ACC112 (cell line): ENCODE data around the gene LRIG2.

Experiments used
- H2AFZ ChIP-seq: fragments of 200-600 bp; sonication (generic); one replicate; pipeline ENCODE4 v1.6.0; 2017; ENCODE audit warnings: antibody characterized with exemption, low read length; ENCODE audit not compliant: unreplicated experiment
- H3K27ac ChIP-seq: fragments of 200-600 bp; sonication (generic); 2 replicates; pipeline ENCODE4 v1.5.1; 2014; ENCODE audit warnings: low read depth, mild to moderate bottlenecking, antibody characterized with exemption, low read length, moderate library complexity
- H3K27me3 ChIP-seq: fragments of 200-600 bp; sonication (generic); 2 replicates; pipeline ENCODE4 v1.6.1; 2014; ENCODE audit warnings: mild to moderate bottlenecking, antibody characterized with exemption, low read length, moderate library complexity, mixed read lengths; ENCODE audit not compliant: insufficient read depth
- H3K36me3 ChIP-seq: fragments of 200-600 bp; sonication (generic); 2 replicates; pipeline ENCODE4 v1.6.1; 2016; ENCODE audit warnings: mild to moderate bottlenecking, antibody characterized with exemption, low read length, moderate library complexity, mixed read lengths; ENCODE audit not compliant: insufficient read depth
- H3K4me1 ChIP-seq: fragments of 200-600 bp; sonication (generic); one replicate; pipeline ENCODE4 v1.6.1; 2016; ENCODE audit warnings: low read length, mixed read lengths; ENCODE audit not compliant: insufficient read depth, unreplicated experiment, control insufficient read depth
- H3K4me3 ChIP-seq: fragments of 200-600 bp; sonication (generic); 2 replicates; pipeline ENCODE4 v1.5.1; 2014; ENCODE audit warnings: mild to moderate bottlenecking, low read depth, low read length
- H3K79me2 ChIP-seq: fragments of 200-600 bp; sonication (generic); one replicate; pipeline ENCODE4 v1.6.0; 2016; ENCODE audit warnings: low read length; ENCODE audit not compliant: control insufficient read depth, unreplicated experiment, insufficient read depth

The LRIG2 gene

GRCh38 chr1:113126207-113126606 lies 53.2 kb downstream of the LRIG2 start:
- Histone ChIP-seq H3K79me2 (no peaks in the 10 kb centered on the region), H3K27ac (no peak overlapping the region), H3K27me3 (no peaks in the 10 kb centered on the region), H2AFZ (no peak overlapping the region), H3K4me3 (no peak overlapping the region), H3K4me1 (no peaks in the 10 kb centered on the region), H3K36me3 (peaks cover 23% of the 10 kb centered on the region)

DNA sequence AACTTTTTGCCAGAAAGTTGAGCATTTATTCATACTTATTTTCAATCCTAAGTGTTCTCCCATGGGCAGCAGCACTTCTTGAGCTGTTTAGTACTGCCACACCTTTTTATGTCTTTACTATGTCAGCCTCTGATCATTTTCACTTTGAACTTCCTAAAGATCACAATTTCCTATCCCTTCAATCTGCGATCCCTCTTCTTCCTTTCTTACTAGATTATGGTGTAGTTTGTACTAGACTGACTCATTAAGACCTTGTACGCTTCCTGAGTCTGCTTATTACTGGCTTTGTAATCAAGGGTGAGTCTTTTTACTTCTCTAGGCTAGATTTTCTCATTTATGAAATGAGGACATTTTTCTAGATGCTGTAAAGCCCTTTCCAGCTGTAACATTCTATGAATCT lies 55.1 kb downstream of the LRIG2 start:
- peaks cover 19% of the 10 kb centered on the region for H3K36me3 ChIP-seq
- no peak overlapping the region for H3K27ac ChIP-seq
- no peak overlapping the region for H3K4me3 ChIP-seq
- no peaks in the 10 kb centered on the region for H3K4me1 ChIP-seq
- no peaks in the 10 kb centered on the region for H3K27me3 ChIP-seq
- no peak overlapping the region for H2AFZ ChIP-seq
- H3K79me2 ChIP-seq, result no peaks in the 10 kb centered on the region

DNA sequence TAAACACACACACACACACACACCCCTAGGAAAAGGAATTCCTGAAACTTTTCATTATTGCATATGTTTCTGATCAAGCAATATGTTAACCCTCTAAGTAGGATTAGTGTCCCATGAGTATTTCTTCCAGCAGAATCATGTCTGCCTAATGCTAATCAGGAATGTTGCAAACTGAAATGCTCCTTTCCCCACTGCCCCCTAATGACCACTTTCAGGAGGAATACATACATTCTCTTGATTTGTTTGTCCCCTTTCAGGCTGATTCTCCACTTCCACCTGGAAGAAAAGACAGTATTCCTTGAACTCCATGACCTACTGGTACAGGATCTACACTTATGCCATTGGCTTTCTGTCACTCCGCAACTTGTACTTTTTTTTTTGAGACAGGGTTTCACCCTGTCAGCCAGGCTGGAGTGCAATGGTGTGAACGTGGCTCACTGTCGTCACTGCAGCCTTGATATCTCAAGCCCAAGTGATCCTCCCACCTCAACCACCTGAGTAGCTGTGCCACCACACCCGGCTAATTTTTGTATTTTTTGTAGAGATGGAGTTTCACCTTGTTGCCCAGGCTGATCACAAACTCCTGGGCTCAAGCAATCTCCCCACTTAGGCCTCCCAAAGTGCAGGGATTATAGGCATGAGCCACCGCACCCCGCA lies 56.7 kb downstream of the LRIG2 start:
- Histone ChIP-seq H2AFZ (no peak overlapping the region), H3K4me1 (no peaks in the 10 kb centered on the region), H3K27ac (no peak overlapping the region), H3K4me3 (no peak overlapping the region), H3K27me3 (no peaks in the 10 kb centered on the region), H3K36me3 (peaks cover 10% of the 10 kb centered on the region), H3K79me2 (no peaks in the 10 kb centered on the region)

- no peaks in the 10 kb centered on the region for H3K27me3 ChIP-seq
- no peaks in the 10 kb centered on the region for H3K4me1 ChIP-seq
- H2AFZ ChIP-seq, result no peak overlapping the region
- 0 out of 2 replicates have a peak, but pooled peaks cover 5% of the 10 kb centered on the region for H3K36me3 ChIP-seq
- no peaks in the 10 kb centered on the region for H3K79me2 ChIP-seq
- no peak overlapping the region for H3K27ac ChIP-seq
- no peak overlapping the region for H3K4me3 ChIP-seq
These were observed 60.0 kb downstream of the LRIG2 start for GRCh38 chr1:113133038-113133437.

DNA sequence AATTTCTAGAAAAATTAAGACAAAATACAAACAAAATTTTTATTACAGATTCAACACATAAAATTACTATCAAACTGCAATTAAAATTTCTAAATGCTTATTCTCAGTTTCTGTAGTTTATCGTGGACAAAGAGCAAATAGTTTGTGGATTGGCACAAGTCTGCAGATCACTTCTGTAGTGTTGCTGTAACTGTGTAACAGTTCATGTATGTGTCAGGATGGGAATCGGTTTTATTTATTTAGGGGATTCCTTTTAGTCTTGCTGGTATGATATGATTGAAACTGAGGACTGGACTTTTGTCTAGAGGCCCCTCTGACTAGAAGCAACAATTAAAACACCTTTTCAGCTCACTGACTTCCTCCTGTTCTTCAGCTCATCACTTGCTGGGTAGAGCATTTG lies 60.8 kb downstream of the LRIG2 start:
- H3K36me3 ChIP-seq, result no peaks in the 10 kb centered on the region

GRCh38 chr1:113135460-113135859 lies 62.5 kb downstream of the LRIG2 start:
- Histone ChIP-seq H3K4me3 (no peak overlapping the region), H3K36me3 (no peaks in the 10 kb centered on the region), H3K79me2 (no peaks in the 10 kb centered on the region), H2AFZ (no peak overlapping the region), H3K27me3 (no peaks in the 10 kb centered on the region), H3K4me1 (no peaks in the 10 kb centered on the region), H3K27ac (no peak overlapping the region)

More for the DNA sequence above, 60.8 kb downstream of the LRIG2 start:
- Histone ChIP-seq H2AFZ (no peak overlapping the region), H3K4me3 (no peak overlapping the region), H3K27ac (no peak overlapping the region), H3K27me3 (no peaks in the 10 kb centered on the region), H3K4me1 (no peaks in the 10 kb centered on the region), H3K79me2 (no peaks in the 10 kb centered on the region)

GRCh38 chr1:113136476-113136875 lies 63.5 kb downstream of the LRIG2 start:
- Histone ChIP-seq H3K4me1 (peaks cover 9% of the 10 kb centered on the region), H3K4me3 (no peak overlapping the region), H2AFZ (no peak overlapping the region), H3K79me2 (no peaks in the 10 kb centered on the region), H3K27ac (no peak overlapping the region), H3K36me3 (no peaks in the 10 kb centered on the region), H3K27me3 (no peaks in the 10 kb centered on the region)

GRCh38 chr1:113137563-113137962 lies 64.6 kb downstream of the LRIG2 start:
- no peaks in the 10 kb centered on the region for H3K27me3 ChIP-seq
- no peak overlapping the region for H2AFZ ChIP-seq
- H3K4me1 ChIP-seq, result peaks cover 20% of the 10 kb centered on the region
- H3K27ac ChIP-seq, result no peak overlapping the region
- H3K4me3 ChIP-seq, result no peak overlapping the region
- H3K36me3 ChIP-seq, result no peaks in the 10 kb centered on the region
- no peaks in the 10 kb centered on the region for H3K79me2 ChIP-seq

DNA sequence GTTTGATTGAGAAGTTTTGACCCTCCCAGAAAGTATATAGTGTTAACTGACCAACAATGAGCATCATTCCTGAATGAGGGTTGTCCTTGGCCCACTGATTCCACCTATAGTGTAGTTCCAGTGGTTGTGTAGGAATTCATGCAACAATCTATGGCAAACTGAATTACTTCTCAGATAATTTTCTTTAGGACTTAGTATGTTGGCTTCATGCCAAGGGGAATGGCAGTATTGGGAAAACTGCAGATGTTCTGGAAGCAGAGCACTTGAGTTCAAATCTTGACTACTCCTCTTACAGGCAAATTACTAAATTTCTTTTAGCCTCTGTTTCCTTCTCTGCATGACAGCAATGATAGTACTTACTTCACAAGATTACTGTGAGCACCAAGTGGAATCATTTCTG lies 65.8 kb downstream of the LRIG2 start:
- no peak overlapping the region for H2AFZ ChIP-seq
- no peaks in the 10 kb centered on the region for H3K79me2 ChIP-seq
- peaks cover 27% of the 10 kb centered on the region for H3K4me1 ChIP-seq
- H3K27ac ChIP-seq, result no peak overlapping the region
- no peaks in the 10 kb centered on the region for H3K27me3 ChIP-seq
- no peaks in the 10 kb centered on the region for H3K36me3 ChIP-seq
- H3K4me3 ChIP-seq, result no peak overlapping the region

DNA sequence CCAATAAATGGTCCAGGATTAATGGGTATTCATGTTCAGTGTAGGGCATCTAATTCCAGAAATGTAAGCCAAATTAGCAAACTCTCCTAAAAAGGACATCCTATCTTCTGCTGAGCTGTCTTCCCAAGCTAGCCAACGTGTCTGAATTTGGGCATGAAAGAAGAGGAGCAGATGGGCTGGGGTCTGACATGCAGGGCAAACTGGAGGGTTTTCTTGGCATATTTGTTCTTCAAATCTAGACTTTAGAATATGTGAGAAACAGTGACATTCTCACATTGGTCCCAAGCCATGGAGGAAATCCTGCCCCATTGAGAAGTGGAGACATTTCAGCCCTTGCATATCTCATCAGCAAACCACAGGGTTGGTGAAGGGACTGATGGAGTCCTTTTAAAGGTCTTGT lies 67.2 kb downstream of the LRIG2 start:
- Histone ChIP-seq H3K27ac (no peak overlapping the region), H3K4me3 (no peak overlapping the region), H3K4me1 (peaks cover 27% of the 10 kb centered on the region), H3K27me3 (no peaks in the 10 kb centered on the region), H3K36me3 (no peaks in the 10 kb centered on the region), H2AFZ (no peak overlapping the region), H3K79me2 (no peaks in the 10 kb centered on the region)

DNA sequence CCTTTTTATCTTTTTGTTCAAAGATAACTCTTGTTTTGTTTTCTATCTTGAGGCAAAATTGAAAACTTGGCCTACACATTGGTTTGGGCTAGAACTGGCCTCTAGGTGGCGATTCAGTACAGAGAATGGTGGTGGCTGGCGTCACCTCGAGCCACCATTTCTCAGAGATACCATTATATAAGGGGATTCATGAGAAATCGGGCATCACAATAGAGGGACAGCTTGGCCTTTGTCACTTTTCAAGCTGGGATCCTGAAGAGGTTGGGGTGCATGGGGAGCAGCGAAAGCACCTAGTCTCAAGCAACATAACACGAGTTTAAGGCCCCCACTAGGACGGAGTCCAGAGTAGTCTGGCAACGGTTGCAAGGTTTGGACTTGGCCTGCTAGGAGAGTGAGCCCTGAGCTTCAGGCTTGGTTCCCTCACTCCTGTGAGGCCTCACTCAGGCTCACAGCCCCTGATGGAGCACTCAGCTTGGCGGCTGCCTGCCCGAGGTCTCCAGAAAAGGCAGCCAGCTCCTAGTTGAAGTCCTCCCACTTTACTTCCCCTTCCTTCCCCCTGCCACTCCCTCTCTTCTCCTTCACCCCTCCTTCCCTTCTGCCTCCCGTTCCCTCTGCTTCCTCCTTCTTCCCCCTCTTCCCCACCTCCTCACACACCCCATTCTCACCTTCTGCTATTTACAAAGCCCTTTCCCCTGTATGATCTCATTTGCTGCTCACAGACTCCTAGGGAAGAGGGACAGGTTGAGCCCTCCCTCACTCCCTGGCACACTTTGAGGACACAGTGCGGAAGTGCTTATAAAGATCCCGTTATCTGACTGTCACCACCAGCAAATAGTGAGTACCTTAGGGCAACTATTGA lies 67.8 kb downstream of the LRIG2 start:
- Histone ChIP-seq H3K27me3 (no peaks in the 10 kb centered on the region), H3K27ac (peak overlapping the region; percentile 65), H3K4me1 (peaks cover 27% of the 10 kb centered on the region), H3K4me3 (peak overlapping the region; percentile 7; the same call in 1 of the 2 replicates), H3K79me2 (no peaks in the 10 kb centered on the region), H3K36me3 (no peaks in the 10 kb centered on the region), H2AFZ (peak overlapping the region; percentile 95)
